Omental fat pad (tissue), 4 donors: ENCODE measurements around the gene FAAP100. TPM values are rescaled to one million over a fixed set of nuclear protein-coding genes. Genes with fewer than 3 reads are reported as not detected.

Experiments used
- ATAC-seq: fragments of 150-250 bp; one replicate; pipeline ENCODE4 v1.9.1; 2016; ENCODE audit warnings: mild to moderate bottlenecking, moderate library complexity; ENCODE audit not compliant: low FRiP score
- DNase-seq: peaks from one replicate; pipeline ENCODE4 v3.0.0-alpha.2; 2019; ENCODE audit warnings: low spot score
- CTCF ChIP-seq, 3 donors: fragments of 450-650 bp; IDR thresholded peaks; one replicate each; pipeline ENCODE4 v1.5.1; 2016 to 2017; ENCODE audit warnings: antibody characterized with exemption in 3 of 3, mild to moderate bottlenecking in 3 of 3, moderate library complexity in 2 of 3
- total RNA-seq, 4 donors: library from RNA; depleted of rRNA; stranded (reverse); fragments of >200 nt; gene quantifications; one replicate each; pipeline ENCODE4 v1.1.0, GENCODE V29; 2016

Gene FAAP100
- total RNA-seq, 4 donors from 2014 or later = 13.9 to 28.0 (median 22.8) TPM

GRCh38 chr17:81539571-81539900 lies 12.6 kb downstream of the FAAP100 start:
- ATAC-seq (no peak), DNase-seq (no peak)
- no peak for TF ChIP-seq CTCF (IDR thresholded peaks at IDR 0.05)

- no peak for DNase-seq
- no peak for ATAC-seq
- TF ChIP-seq CTCF (IDR thresholded peaks at IDR 0.05) = no peak
Observed at GRCh38 chr17:81538651-81539570, 13.2 kb downstream of the FAAP100 start.

GRCh38 chr17:81537856-81538555 lies 14.1 kb downstream of the FAAP100 start:
- TF ChIP-seq CTCF (IDR thresholded peaks at IDR 0.05) = no peak
- DNase-seq (no peak), ATAC-seq (no peak)

- ATAC-seq = no peak
- no peak for DNase-seq
- peak in 1 of 3 donors; percentile 19 for TF ChIP-seq CTCF (IDR thresholded peaks at IDR 0.05)
Observed at GRCh38 chr17:81537343-81537855, 14.8 kb downstream of the FAAP100 start.

DNA sequence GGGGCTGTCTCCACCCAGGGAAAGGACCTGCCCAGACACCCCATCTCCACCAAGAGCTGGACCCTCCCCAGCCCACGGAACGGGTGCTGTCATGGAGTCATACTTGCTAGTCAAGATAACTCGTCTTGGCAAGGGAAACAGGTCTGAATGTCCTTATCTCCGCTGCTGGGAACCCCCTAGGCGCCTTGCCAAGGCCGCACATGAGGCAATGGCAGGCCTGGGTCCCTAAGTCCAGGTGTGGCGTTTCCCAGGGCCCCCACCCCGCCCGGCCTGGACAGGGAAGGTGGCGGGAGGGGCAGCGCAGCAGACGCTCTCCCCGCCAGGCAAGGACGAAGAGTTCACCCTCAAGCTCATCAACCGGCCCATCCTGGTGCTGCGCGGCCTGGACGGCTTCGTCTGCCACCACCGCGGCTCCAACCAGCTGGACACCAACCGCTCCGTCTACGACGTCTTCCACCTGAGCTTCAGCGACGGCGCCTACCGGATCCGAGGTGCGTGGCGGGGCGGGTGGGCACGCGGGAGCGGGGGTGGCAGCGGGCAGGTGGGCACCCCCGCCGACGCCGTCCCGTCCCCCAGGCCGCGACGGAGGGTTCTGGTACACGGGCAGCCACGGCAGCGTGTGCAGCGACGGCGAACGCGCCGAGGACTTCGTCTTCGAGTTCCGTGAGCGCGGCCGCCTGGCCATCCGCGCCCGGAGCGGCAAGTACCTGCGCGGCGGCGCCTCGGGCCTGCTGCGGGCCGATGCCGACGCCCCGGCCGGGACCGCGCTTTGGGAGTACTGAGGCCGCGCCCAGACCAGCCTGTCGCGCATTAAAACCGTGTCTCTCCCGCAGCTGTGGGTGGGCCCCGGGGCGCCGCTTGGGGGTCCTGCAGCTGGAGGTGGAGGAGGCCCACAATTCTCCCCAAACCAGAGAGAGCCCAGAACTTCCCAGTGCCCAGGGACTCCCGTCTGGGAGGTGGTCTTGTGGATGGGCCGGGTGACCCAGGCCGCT lies 15.6 kb downstream of the FAAP100 start:
- no peak for TF ChIP-seq CTCF (IDR thresholded peaks at IDR 0.05)
- no peak for ATAC-seq
- DNase-seq = no peak

GRCh38 chr17:81535480-81536298 lies 16.5 kb downstream of the FAAP100 start:
- DNase-seq = no peak

More at GRCh38 chr17:81535480-81536298, 16.5 kb downstream of the FAAP100 start:
- no peak for TF ChIP-seq CTCF (IDR thresholded peaks at IDR 0.05)
- ATAC-seq = no peak
